ENCODE data around the gene PANK1. TPM values are rescaled to one million over a fixed set of nuclear protein-coding genes. Genes with fewer than 3 reads are reported as not detected.
"Not testable (repeated sequence)": the region's sequence is repeated elsewhere in the genome, so short reads cannot be mapped to it uniquely, and the experiment has no call there.

Gene PANK1
- total and polyA plus RNA-seq, 3 donors from 2014 or later: 6.3 to 15.3 (median 9.2) TPM

DNA sequence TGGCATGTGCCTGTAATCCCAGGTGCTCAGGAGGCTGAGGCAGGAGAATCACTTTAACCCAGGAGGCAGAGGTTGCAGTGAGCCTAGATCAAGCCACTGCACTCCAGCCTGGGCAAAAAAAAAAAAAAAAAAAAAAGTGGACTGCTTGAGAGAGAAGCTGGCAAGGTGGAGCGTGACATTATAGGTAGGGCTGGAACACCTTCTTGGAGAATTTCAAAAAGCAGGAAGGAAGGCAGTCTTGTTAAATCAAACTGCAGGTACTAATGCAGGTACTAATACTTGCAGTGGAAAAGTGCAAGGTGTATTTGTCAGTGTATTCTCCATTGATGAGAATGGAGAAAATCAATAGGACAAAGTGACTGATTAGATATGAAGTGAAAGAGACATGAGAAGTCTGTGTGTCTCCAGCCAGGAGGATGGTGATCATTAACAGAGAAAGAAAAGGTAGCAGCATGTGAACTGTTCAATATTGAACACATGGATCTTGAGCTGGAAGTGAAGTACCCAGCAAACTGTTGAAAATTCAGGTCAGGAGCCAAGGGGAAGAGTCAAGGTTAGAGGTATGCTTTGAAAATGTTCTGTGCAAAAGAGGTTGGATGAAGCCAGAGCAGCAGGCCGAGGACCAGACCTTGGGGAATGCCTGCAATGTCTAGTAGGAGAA is 97.1 kb downstream of the PANK1 start:
- no peak for DNase-seq
- Histone ChIP-seq H3K27me3 (no peaks in the 10 kb centered on the region), H3K27ac (no peak overlapping the region), H3K9me3 (no peaks in the 10 kb centered on the region), H3K4me3 (no peak overlapping the region), H3K4me1 (no peaks in the 10 kb centered on the region), H3K36me3 (ENCODE audit: low read depth, missing control alignments) (no peaks in the 10 kb centered on the region)
- 61 to 80% methylated on average over 2 of the region's 2 CpGs for WGBS, 2 donors
- TF ChIP-seq, protein P1, sequence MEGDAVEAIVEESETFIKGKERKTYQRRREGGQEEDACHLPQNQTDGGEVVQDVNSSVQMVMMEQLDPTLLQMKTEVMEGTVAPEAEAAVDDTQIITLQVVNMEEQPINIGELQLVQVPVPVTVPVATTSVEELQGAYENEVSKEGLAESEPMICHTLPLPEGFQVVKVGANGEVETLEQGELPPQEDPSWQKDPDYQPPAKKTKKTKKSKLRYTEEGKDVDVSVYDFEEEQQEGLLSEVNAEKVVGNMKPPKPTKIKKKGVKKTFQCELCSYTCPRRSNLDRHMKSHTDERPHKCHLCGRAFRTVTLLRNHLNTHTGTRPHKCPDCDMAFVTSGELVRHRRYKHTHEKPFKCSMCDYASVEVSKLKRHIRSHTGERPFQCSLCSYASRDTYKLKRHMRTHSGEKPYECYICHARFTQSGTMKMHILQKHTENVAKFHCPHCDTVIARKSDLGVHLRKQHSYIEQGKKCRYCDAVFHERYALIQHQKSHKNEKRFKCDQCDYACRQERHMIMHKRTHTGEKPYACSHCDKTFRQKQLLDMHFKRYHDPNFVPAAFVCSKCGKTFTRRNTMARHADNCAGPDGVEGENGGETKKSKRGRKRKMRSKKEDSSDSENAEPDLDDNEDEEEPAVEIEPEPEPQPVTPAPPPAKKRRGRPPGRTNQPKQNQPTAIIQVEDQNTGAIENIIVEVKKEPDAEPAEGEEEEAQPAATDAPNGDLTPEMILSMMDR (IDR thresholded peaks at IDR 0.05): no peak
- TF ChIP-seq POLR2A (IDR thresholded peaks at IDR 0.05): no peak
- intact Hi-C loops (cut with DNase I; ENCODE audit: low total_unique reads): no loop called here

DNA sequence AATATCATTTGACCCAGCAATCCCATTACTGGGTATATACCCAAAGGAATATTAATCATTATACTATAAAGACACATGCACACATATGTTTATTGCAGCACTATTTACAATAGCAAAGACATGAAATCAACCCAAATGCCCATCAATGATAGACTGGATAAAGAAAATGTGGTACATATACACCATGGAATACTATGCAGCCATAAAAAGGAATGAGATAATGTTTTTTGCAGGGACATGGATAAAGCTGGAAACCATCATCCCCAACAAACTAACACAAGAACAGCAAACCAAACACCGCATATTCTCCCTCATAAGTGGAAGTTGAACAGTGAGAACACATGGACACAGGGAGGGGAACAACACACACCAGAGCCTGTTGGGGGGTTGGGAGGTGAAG is 98.4 kb downstream of the PANK1 start:
- DNase-seq; H3K9me3 ChIP-seq; H3K36me3 ChIP-seq (ENCODE audit: low read depth, missing control alignments); intact Hi-C loops (cut with DNase I; ENCODE audit: low total_unique reads); H3K27ac ChIP-seq; H3K4me3 ChIP-seq; H3K27me3 ChIP-seq; H3K4me1 ChIP-seq: not testable (repeated sequence)
- 88 to 100% methylated on average over 1 of the region's 1 CpG for WGBS, 2 donors

DNA sequence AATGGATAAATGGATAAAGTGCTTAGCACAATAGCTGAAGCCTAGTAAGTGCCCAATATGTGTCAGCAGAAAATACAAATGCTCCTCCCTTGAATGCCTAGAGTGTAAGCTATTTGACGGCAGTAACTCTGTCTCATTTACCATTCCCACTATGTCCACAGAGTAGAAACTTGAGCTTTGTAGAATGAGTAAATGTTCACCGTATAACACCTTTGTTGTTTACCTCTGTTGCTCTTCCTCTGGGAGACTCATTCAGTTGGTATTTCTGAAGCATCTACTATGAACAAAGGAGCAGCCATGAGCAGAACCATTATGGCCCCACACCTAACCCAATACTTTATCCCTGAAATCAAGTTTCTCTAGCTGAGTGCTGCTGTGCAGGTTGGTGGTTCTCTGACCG is 101.2 kb downstream of the PANK1 start:
- no peaks in the 10 kb centered on the region for H3K36me3 ChIP-seq (ENCODE audit: low read depth, missing control alignments)
- WGBS, 2 donors: 87 to 97% methylated on average over 3 of the region's 3 CpGs
- no peaks in the 10 kb centered on the region for H3K4me1 ChIP-seq
- no peak for DNase-seq
- no peak for TF ChIP-seq POLR2A (IDR thresholded peaks at IDR 0.05)
- TF ChIP-seq, protein P1 (IDR thresholded peaks at IDR 0.05): no peak
- H3K27me3 ChIP-seq: no peaks in the 10 kb centered on the region
- no peak overlapping the region for H3K4me3 ChIP-seq
- H3K9me3 ChIP-seq: no peaks in the 10 kb centered on the region
- intact Hi-C loops (cut with DNase I; ENCODE audit: low total_unique reads): no loop called here
- H3K27ac ChIP-seq: no peak overlapping the region

DNA sequence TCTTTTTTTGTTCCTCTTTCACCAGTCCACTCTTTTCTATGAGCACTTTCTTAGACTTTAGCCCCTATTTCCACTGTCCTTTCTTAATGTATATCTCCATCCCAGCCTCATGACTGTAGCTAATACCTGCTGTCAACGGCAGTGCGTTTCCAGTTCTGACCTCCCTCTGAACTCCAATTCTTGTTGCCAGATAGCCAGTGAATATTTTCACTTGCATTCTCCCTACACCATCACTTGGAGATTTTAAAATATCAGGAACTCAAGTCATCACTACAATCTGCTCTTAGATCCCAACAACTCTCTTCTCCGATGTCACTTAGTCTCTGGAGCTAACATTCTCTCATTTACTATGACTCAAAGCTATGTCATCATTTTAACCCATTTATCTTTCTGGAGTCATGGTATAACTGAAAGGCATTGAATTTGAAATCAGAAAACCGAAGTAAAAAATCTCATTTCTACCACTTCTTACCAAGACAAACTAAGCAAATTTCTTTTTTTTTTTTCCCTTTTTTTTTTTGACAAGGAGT is 104.6 kb downstream of the PANK1 start:
- TF ChIP-seq POLR2A (IDR thresholded peaks at IDR 0.05): no peak
- TF ChIP-seq, protein P1 (IDR thresholded peaks at IDR 0.05): no peak
- no peaks in the 10 kb centered on the region for H3K9me3 ChIP-seq
- intact Hi-C loops (cut with DNase I; ENCODE audit: low total_unique reads): no loop called here
- 90 to 92% methylated on average over 4 of the region's 4 CpGs for WGBS, 2 donors
- H3K27me3 ChIP-seq: no peaks in the 10 kb centered on the region
- H3K4me1 ChIP-seq: no peaks in the 10 kb centered on the region
- H3K27ac ChIP-seq: no peak overlapping the region
- no peak overlapping the region for H3K4me3 ChIP-seq
- DNase-seq: no peak
- no peaks in the 10 kb centered on the region for H3K36me3 ChIP-seq (ENCODE audit: low read depth, missing control alignments)

DNA sequence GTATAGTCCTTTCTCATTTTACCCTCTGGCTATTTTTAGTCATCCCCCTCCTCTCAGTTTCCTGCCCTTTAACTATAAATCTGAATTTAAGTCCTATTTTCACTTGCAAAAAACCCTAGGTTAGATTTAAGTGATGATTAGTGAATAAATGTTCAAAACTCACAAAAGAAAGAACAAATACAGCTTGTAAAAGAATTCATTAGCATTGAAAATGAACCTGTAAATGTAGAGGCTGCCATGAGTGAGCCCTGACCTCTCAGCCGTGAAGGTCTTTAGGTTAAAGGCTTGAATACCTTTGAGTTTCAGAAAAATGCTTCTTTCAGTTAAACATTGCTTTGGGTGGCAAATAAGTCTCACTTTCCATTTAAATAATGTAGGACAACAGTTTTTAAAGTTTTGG is 107.7 kb downstream of the PANK1 start:
- intact Hi-C loops (cut with DNase I; ENCODE audit: low total_unique reads): loop anchor here (10.0 kb wide), 1 partner anchor 63 kb away; no protein-coding TSS in a partner anchor
- DNase-seq: no peak
- TF ChIP-seq POLR2A (IDR thresholded peaks at IDR 0.05): no peak
- TF ChIP-seq, protein P1 (IDR thresholded peaks at IDR 0.05): no peak
- H3K4me3 ChIP-seq: no peak overlapping the region
- no peak overlapping the region for H3K27ac ChIP-seq
- H3K36me3 ChIP-seq (ENCODE audit: low read depth, missing control alignments): no peaks in the 10 kb centered on the region
- H3K27me3 ChIP-seq: no peaks in the 10 kb centered on the region
- H3K4me1 ChIP-seq: peaks cover 3% of the 10 kb centered on the region
- H3K9me3 ChIP-seq: no peaks in the 10 kb centered on the region
- 59 to 64% methylated on average over 1 of the region's 1 CpG for WGBS, 2 donors

All from testis (tissue), 3 donors.